WTC11 (cell line): ENCODE data around the gene TGFBR1.
"Not testable (repeated sequence)": the region's sequence is repeated elsewhere in the genome, so short reads cannot be mapped to it uniquely, and the experiment has no call there.

Experiments used
- ATF2 ChIP-seq: sonication (generic); formaldehyde crosslinking; IDR thresholded peaks from 2 replicates; pipeline ENCODE4 v1.8.1; 2022; ENCODE audit warnings: low read depth, missing genetic modification reagents, borderline replicate concordance
- CTCF ChIP-seq: fragments of 200-600 bp; IDR thresholded peaks from 2 replicates; pipeline ENCODE4 v1.8.0; 2022; ENCODE audit warnings: antibody characterized with exemption
- ETV6 ChIP-seq: sonication (generic); formaldehyde crosslinking; IDR thresholded peaks from 2 replicates; pipeline ENCODE4 v1.8.1; 2022; ENCODE audit warnings: mild to moderate bottlenecking, missing genetic modification reagents
- USF1 ChIP-seq: sonication (generic); formaldehyde crosslinking; IDR thresholded peaks from 2 replicates; pipeline ENCODE4 v1.8.0; 2022; ENCODE audit warnings: mild to moderate bottlenecking, missing genetic modification reagents
- TF ChIP-seq, protein P1 (sequence below): sonication (generic); formaldehyde crosslinking; IDR thresholded peaks from 2 replicates; pipeline ENCODE4 v1.8.0; 2022; ENCODE audit warnings: missing genetic modification reagents
- TF ChIP-seq, protein P2 (sequence below): sonication (generic); formaldehyde crosslinking; IDR thresholded peaks from 2 replicates; pipeline ENCODE4 v1.8.0; 2023; ENCODE audit warnings: mild to moderate bottlenecking, missing genetic modification reagents

DNA sequence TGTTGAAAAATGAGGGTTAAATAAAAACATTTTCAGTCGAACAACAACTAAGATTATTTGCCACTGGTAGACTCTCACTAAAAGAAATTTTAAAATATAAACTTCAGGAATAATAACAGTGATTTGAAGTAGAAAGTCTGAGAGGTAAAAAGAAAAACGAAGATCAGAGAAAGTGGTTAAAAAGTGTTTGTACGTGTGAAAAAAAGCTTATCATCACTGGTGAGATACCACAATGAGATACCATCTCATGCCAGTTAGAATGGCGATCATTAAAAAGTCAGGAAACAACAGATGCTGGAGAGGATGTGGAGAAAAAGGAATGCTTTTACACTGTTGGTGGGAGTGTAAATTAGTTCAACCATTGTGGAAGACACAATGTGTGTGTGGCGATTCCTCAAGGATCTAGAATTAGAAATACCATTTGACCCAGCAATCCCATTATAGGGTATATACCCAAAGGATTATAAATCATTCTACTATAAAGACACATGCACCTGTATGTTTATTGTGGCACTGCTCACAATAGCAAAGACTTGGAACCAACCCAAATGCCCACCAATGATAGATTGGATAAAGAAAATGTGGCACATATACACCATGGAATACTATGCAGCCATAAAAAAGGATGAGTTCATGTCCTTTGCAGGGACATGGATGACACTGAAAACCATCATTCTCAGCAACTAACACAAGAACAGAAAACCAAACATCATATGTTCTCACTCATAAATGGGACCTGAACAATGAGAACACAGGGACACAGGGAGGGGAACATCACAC is 4.9 kb upstream of the TGFBR1 start:
- not testable (repeated sequence) for TF ChIP-seq CTCF; ETV6 (CRISPR knock-in tag); USF1 (CRISPR knock-in tag); ATF2 (CRISPR knock-in tag)
- TF ChIP-seq, protein P1, sequence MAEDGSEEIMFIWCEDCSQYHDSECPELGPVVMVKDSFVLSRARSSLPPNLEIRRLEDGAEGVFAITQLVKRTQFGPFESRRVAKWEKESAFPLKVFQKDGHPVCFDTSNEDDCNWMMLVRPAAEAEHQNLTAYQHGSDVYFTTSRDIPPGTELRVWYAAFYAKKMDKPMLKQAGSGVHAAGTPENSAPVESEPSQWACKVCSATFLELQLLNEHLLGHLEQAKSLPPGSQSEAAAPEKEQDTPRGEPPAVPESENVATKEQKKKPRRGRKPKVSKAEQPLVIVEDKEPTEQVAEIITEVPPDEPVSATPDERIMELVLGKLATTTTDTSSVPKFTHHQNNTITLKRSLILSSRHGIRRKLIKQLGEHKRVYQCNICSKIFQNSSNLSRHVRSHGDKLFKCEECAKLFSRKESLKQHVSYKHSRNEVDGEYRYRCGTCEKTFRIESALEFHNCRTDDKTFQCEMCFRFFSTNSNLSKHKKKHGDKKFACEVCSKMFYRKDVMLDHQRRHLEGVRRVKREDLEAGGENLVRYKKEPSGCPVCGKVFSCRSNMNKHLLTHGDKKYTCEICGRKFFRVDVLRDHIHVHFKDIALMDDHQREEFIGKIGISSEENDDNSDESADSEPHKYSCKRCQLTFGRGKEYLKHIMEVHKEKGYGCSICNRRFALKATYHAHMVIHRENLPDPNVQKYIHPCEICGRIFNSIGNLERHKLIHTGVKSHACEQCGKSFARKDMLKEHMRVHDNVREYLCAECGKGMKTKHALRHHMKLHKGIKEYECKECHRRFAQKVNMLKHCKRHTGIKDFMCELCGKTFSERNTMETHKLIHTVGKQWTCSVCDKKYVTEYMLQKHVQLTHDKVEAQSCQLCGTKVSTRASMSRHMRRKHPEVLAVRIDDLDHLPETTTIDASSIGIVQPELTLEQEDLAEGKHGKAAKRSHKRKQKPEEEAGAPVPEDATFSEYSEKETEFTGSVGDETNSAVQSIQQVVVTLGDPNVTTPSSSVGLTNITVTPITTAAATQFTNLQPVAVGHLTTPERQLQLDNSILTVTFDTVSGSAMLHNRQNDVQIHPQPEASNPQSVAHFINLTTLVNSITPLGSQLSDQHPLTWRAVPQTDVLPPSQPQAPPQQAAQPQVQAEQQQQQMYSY (CRISPR knock-in tag) = not testable (repeated sequence)
- TF ChIP-seq, protein P2, sequence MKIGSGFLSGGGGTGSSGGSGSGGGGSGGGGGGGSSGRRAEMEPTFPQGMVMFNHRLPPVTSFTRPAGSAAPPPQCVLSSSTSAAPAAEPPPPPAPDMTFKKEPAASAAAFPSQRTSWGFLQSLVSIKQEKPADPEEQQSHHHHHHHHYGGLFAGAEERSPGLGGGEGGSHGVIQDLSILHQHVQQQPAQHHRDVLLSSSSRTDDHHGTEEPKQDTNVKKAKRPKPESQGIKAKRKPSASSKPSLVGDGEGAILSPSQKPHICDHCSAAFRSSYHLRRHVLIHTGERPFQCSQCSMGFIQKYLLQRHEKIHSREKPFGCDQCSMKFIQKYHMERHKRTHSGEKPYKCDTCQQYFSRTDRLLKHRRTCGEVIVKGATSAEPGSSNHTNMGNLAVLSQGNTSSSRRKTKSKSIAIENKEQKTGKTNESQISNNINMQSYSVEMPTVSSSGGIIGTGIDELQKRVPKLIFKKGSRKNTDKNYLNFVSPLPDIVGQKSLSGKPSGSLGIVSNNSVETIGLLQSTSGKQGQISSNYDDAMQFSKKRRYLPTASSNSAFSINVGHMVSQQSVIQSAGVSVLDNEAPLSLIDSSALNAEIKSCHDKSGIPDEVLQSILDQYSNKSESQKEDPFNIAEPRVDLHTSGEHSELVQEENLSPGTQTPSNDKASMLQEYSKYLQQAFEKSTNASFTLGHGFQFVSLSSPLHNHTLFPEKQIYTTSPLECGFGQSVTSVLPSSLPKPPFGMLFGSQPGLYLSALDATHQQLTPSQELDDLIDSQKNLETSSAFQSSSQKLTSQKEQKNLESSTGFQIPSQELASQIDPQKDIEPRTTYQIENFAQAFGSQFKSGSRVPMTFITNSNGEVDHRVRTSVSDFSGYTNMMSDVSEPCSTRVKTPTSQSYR (CRISPR knock-in tag) = not testable (repeated sequence)
